OCI-LY7 (cell line): Measurements from ENCODE around the gene FOXN1.

Experiments used
- EZH2phosphoT487 ChIP-seq: fragments of 200-600 bp; sonication (generic); IDR thresholded peaks from 2 replicates; pipeline ENCODE4 v1.6.1; 2018; ENCODE audit warnings: low read depth, borderline replicate concordance, mild to moderate bottlenecking, mixed run types, antibody characterized with exemption, low read length, moderate library complexity, mixed read lengths
- TF ChIP-seq, protein P1 (sequence below): fragments of 200-600 bp; sonication (generic); conservative IDR thresholded peaks from 2 replicates; pipeline ENCODE4 v1.5.1; 2014; ENCODE audit warnings: mild to moderate bottlenecking, antibody characterized with exemption, low read length, moderate library complexity, mixed read lengths

DNA sequence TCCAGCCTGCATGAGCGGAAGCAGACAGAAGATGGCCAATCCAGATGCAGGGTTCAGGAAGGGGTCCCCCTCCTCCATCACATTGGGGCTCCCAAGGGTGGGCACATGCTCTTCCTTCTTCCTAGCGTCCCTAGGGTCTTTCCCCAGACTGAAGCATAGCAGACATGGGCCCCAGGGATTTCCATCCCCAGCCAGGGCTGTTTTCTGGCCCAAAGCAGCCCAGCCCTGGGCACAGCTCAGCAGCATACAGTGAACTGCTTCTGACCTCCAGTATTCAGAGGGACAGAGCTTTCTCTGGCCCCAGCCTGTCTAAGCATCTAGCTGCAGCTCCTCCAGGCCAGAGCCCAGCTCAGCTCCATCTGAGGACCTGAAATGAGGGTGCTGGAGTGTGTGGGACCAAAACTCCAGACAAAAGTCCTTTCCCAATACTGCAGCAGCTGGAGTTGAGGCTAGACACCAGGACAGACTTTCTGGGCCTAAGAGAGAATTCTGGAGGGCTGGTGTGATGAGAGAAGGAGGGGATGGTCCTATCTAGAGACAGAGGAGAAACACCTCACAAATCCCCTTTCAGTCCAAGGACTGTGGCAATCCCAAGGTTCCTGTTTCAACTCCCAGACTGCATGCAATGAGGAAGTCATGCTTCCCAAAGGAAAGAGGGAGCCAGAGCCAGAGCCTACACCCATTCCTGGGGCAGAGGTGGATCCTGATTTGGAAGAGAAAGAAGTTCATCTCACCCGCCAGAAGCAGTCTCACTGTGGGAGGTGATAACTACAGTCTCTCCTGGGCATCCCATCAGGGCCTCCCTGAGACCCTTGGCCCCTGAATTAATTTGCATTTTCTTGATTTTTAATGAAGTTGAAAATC lies 4.5 kb upstream of the FOXN1 start:
- TF ChIP-seq, protein P1, sequence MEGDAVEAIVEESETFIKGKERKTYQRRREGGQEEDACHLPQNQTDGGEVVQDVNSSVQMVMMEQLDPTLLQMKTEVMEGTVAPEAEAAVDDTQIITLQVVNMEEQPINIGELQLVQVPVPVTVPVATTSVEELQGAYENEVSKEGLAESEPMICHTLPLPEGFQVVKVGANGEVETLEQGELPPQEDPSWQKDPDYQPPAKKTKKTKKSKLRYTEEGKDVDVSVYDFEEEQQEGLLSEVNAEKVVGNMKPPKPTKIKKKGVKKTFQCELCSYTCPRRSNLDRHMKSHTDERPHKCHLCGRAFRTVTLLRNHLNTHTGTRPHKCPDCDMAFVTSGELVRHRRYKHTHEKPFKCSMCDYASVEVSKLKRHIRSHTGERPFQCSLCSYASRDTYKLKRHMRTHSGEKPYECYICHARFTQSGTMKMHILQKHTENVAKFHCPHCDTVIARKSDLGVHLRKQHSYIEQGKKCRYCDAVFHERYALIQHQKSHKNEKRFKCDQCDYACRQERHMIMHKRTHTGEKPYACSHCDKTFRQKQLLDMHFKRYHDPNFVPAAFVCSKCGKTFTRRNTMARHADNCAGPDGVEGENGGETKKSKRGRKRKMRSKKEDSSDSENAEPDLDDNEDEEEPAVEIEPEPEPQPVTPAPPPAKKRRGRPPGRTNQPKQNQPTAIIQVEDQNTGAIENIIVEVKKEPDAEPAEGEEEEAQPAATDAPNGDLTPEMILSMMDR, result no peak
- TF ChIP-seq EZH2phosphoT487, result no peak
